Peyer's patch (tissue), 4 donors: ENCODE data around the gene ATP11A. TPM values are rescaled to one million over a fixed set of nuclear protein-coding genes. Genes with fewer than 3 reads are reported as not detected.
A peak's percentile ranks its signal among the peaks of the same experiment; 100 is the strongest.

Experiments used
- DNase-seq, 3 donors: peaks; one replicate each; pipeline ENCODE4 v3.0.0-alpha.2; 2017 to 2019
- H3K27ac ChIP-seq, 4 donors: fragments of 200-600 bp; sonication (generic); one replicate each; pipeline ENCODE4 v1.5.1; 2016 to 2019
- H3K27me3 ChIP-seq, 2 donors: fragments of 200-600 bp; sonication (generic); one replicate each; pipeline ENCODE4 v1.5.1; 2019
- H3K36me3 ChIP-seq, 3 donors: fragments of 200-600 bp; sonication (generic); one replicate each; pipeline ENCODE4 v1.5.1; 2016 to 2019
- H3K4me1 ChIP-seq, 4 donors: fragments of 200-600 bp; sonication (generic); one replicate each; pipeline ENCODE4 v1.5.1; 2016 to 2019
- H3K4me3 ChIP-seq, 4 donors: fragments of 200-600 bp; sonication (generic); 1 replicate in 3 of 4; 2 replicates in 1 of 4; pipeline ENCODE4 v1.5.1; 2016 to 2019; ENCODE audit warnings: mild to moderate bottlenecking in 1 of 4
- H3K9me3 ChIP-seq, 4 donors: fragments of 200-600 bp; sonication (generic); one replicate each; pipeline ENCODE4 v1.5.1; 2016 to 2019; ENCODE audit warnings: mild to moderate bottlenecking in 1 of 4
- POLR2A ChIP-seq, 2 donors: fragments of 450-650 bp; IDR thresholded peaks; one replicate each; pipeline ENCODE4 v1.5.1; 2017; ENCODE audit warnings: antibody characterized with exemption in 2 of 2, mild to moderate bottlenecking in 2 of 2, moderate library complexity in 2 of 2
- total RNA-seq, 4 donors: library from RNA; depleted of rRNA; stranded (reverse); fragments of >200 nt; gene quantifications; one replicate each; pipeline ENCODE4 v1.1.0, GENCODE V29; 2016
- TF ChIP-seq, protein P1 (sequence below), 6 experiments: fragments of 450-650 bp in 4 of 6; fragments of 200-600 bp in 2 of 6; sonication (generic) in 1 of 6; IDR thresholded peaks; one replicate each; pipeline ENCODE4 v1.5.1; 2017 to 2019; ENCODE audit warnings: antibody characterized with exemption in 6 of 6, mild to moderate bottlenecking in 3 of 6, moderate library complexity in 1 of 6

ATP11A gene
- total RNA-seq, 4 donors from 2014 or later: 33.1 to 64.2 (median 53.7) TPM

- TF ChIP-seq, protein P1, sequence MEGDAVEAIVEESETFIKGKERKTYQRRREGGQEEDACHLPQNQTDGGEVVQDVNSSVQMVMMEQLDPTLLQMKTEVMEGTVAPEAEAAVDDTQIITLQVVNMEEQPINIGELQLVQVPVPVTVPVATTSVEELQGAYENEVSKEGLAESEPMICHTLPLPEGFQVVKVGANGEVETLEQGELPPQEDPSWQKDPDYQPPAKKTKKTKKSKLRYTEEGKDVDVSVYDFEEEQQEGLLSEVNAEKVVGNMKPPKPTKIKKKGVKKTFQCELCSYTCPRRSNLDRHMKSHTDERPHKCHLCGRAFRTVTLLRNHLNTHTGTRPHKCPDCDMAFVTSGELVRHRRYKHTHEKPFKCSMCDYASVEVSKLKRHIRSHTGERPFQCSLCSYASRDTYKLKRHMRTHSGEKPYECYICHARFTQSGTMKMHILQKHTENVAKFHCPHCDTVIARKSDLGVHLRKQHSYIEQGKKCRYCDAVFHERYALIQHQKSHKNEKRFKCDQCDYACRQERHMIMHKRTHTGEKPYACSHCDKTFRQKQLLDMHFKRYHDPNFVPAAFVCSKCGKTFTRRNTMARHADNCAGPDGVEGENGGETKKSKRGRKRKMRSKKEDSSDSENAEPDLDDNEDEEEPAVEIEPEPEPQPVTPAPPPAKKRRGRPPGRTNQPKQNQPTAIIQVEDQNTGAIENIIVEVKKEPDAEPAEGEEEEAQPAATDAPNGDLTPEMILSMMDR (IDR thresholded peaks at IDR 0.05): no peak
- no peak for TF ChIP-seq POLR2A (IDR thresholded peaks at IDR 0.05)
- Histone ChIP-seq H3K4me3 (no peak overlapping the region), H3K9me3 (no peaks in the 10 kb centered on the region), H3K4me1 (no peaks in the 10 kb centered on the region), H3K27me3 (no peaks in the 10 kb centered on the region), H3K27ac (no peak overlapping the region), H3K36me3 (no peaks in the 10 kb centered on the region)
- peak in 1 of 3 donors; percentile 37 for DNase-seq
Measured at GRCh38 chr13:112776971-112777370, 87.1 kb downstream of the ATP11A start.

GRCh38 chr13:112777637-112778406 lies 88.0 kb downstream of the ATP11A start:
- Histone ChIP-seq H3K9me3 (no peaks in the 10 kb centered on the region), H3K4me3 (no peak overlapping the region), H3K27ac (no peak overlapping the region), H3K36me3 (no peaks in the 10 kb centered on the region), H3K4me1 (no peaks in the 10 kb centered on the region), H3K27me3 (no peaks in the 10 kb centered on the region)
- no peak for TF ChIP-seq POLR2A (IDR thresholded peaks at IDR 0.05)
- TF ChIP-seq, protein P1 (IDR thresholded peaks at IDR 0.05): no peak
- peak in 1 of 3 donors; percentile 26 for DNase-seq

DNA sequence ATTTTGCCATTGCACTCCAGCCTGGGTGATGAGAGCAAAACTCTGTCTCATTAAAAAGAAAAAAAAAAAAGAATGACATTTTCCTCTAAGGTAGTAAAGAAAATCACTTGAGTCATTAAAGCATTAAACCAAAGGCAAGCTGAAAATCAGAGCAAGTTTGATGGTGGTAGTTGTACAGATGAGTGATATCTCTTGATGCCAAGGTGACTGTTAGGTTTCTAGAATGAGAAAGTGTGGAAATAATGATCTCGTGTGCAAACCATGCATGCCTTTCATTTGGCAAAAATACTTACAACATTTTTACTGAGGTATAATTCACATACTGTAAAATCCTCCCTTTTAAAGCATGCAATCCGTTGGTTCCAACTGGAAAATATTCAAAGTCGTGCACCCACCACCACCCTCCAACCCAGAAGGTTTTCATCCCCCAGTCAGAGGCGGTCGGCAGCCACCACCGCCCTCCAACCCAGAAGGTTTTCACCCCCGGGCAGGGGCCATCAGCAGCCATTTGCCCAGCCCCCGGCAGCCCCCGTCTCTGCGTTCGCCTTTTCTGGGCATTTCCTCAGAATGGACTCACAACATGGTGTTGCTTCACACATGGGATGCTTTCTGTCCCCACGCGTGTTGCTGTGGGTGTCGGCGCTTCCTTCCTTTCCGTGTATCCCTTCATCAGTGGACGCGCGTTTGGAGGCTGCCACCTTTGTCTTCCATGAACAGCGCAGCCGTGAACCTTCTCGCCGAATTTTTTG lies 90.2 kb downstream of the ATP11A start:
- Histone ChIP-seq H3K36me3 (no peaks in the 10 kb centered on the region), H3K4me1 (no peaks in the 10 kb centered on the region), H3K27ac (no peak overlapping the region), H3K4me3 (no peak overlapping the region), H3K27me3 (no peaks in the 10 kb centered on the region), H3K9me3 (no peaks in the 10 kb centered on the region)
- TF ChIP-seq, protein P1 (IDR thresholded peaks at IDR 0.05): no peak
- no peak for TF ChIP-seq POLR2A (IDR thresholded peaks at IDR 0.05)
- no peak for DNase-seq

DNA sequence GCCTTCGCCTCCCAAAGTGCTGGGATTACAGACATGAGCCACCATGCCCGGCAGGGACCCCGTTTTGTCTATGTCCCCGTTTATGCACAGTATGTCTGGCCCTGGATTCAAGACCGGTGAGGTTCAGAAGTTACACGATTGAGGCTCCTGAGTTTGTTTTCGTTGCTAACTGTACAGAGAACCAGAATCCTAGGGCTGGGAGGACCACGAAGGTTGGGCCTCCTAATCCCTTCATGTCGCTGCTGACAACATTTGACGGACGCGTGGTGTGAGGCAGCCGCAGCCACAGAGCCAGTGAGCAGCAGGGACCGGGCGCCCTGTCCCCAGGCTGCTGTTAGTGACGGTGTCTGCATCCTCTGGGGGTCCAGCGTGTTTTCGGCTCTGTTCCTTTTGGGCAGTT lies 91.4 kb downstream of the ATP11A start:
- H3K27ac ChIP-seq: no peak overlapping the region
- H3K9me3 ChIP-seq: no peaks in the 10 kb centered on the region
- no peaks in the 10 kb centered on the region for H3K27me3 ChIP-seq
- TF ChIP-seq, protein P1 (IDR thresholded peaks at IDR 0.05): no peak
- no peaks in the 10 kb centered on the region for H3K36me3 ChIP-seq
- H3K4me1 ChIP-seq: no peaks in the 10 kb centered on the region
- no peak overlapping the region for H3K4me3 ChIP-seq
- DNase-seq: no peak

GRCh38 chr13:112781881-112782361 lies 92.1 kb downstream of the ATP11A start:
- no peak for DNase-seq
- H3K36me3 ChIP-seq: peaks cover 0 to 5% (median 0%) of the 10 kb centered on the region in 3 donors
- no peak overlapping the region for H3K27ac ChIP-seq
- H3K4me1 ChIP-seq: no peaks in the 10 kb centered on the region
- TF ChIP-seq POLR2A (IDR thresholded peaks at IDR 0.05): no peak
- TF ChIP-seq, protein P1 (IDR thresholded peaks at IDR 0.05): no peak
- H3K27me3 ChIP-seq: no peaks in the 10 kb centered on the region
- H3K9me3 ChIP-seq: no peaks in the 10 kb centered on the region
- H3K4me3 ChIP-seq: no peak overlapping the region
